ENCODE measurements around the gene ULK4. TPM values are rescaled to one million over a fixed set of nuclear protein-coding genes. Genes with fewer than 3 reads are reported as not detected.

The ULK4 gene
- total and polyA plus RNA-seq, 2 of the 4 experiments (the other 2 are of a cell fraction) = 2.7 to 5.0 TPM

DNA sequence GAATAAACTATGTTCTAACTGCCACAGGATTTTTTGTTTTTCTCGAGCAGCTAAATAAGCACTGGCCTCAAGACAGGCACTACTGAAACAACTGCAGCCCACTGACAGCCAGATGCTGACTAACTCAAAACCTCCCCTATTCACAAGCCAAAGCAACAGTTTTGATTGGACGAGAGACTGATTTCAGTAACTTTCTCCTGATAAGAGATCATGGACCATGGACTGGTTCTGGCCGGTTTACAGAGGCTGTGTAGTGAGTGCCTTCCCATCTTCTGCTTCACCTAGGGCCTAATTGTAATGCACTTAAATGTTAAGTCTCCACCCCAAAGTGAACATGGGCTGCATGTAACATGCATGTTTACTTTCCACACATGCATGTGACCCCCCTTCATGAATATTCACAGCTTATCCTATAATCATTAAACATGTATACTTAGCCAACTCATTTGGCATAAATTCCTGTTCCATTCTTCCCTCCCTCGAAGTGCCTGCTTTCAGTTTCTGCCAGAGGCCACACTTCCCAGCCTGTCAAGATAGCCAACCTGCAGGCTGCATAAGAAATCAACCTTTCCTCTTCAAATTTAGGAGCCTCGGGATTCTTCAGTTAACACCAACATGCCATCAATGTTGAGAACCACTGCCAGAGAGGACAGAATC, 108.2 kb downstream of the ULK4 start:
- in situ Hi-C loops (cut with MboI; ENCODE audit: low sequenced_read_pairs) = no loop called here
- Histone ChIP-seq H4K5ac (ENCODE audit: low read depth, low read length) (no peak overlapping the region), H4K91ac (ENCODE audit: insufficient read depth, low read depth, low read length) (no peak overlapping the region), H3K56ac (ENCODE audit: extremely low read depth, insufficient read depth, low read length) (no peak overlapping the region), H3K14ac (replicated peaks; ENCODE audit: low read depth, low read length) (no peak overlapping the region), H2AK5ac (ENCODE audit: low read depth, low read length) (no peak overlapping the region), H3K79me1 (ENCODE audit: low read depth in 1 of 2, low read length in 2 of 2) (no peaks in the 10 kb centered on the region), H3K27me3 (ENCODE audit: control insufficient read depth, insufficient read depth, low read length) (no peaks in the 10 kb centered on the region), H2AK9ac (replicated peaks; ENCODE audit: low read depth, low read length, poor library complexity) (no peak overlapping the region), H3K4me2 (ENCODE audit: low read depth, low read length) (no peak overlapping the region), H3K9me3 (ENCODE audit: control insufficient read depth, insufficient read depth, low read length) (no peaks in the 10 kb centered on the region), H3K36me3 (ENCODE audit: control insufficient read depth, insufficient read depth, low read length) (no peaks in the 10 kb centered on the region), H3K18ac (ENCODE audit: low read depth, low read length) (no peak overlapping the region), H3K9me1 (ENCODE audit: insufficient read depth, low read length) (no peaks in the 10 kb centered on the region), H4K8ac (ENCODE audit: low read depth in 2 of 2, low read length in 2 of 2) (no peak overlapping the region), H3K4ac (ENCODE audit: low read depth, low read length) (no peak overlapping the region), H3K27ac (ENCODE audit: insufficient read depth, low read length) (no peak overlapping the region), H2BK5ac (ENCODE audit: low read depth, low read length, poor library complexity, severe bottlenecking) (no peak overlapping the region), H3K9ac (ENCODE audit: low read depth, low read length) (no peak overlapping the region), H2BK15ac (ENCODE audit: low read depth, low read length) (no peak overlapping the region), H2BK120ac (ENCODE audit: low read depth, low read length) (no peak overlapping the region), H2BK20ac (ENCODE audit: low read depth, low read length) (no peak overlapping the region), H3K4me1 (ENCODE audit: control insufficient read depth, insufficient read depth, low read length) (no peaks in the 10 kb centered on the region), H4K20me1 (ENCODE audit: insufficient read depth, low read length) (no peaks in the 10 kb centered on the region), H3K4me3 (ENCODE audit: insufficient read depth, low read depth, low read length) (no peak overlapping the region), H3K23ac (ENCODE audit: low read depth, low read length) (no peak overlapping the region), H2AFZ (replicated peaks; ENCODE audit: low read length, poor library complexity) (no peak overlapping the region)
- ChIA-PET CTCF (no interaction called here), POLR2A (ENCODE audit: unreplicated experiment) (no interaction called here)
- DNase-seq = peak; percentile 12
- intact Hi-C loops (cut with micrococcal nuclease) = no loop called here
- no TSS peak for BruUV-seq (replicated peaks)
- WGBS, 2 experiments (ENCODE audit: extremely low coverage in 2 of 2, insufficient read length in 1 of 2) = 35% methylated on average over 2 of the region's 5 CpGs; no CpG with 5 or more reads in 1 of the 2 experiments
- peak; percentile 11; the same call in 1 of the 2 replicates for ATAC-seq (ENCODE audit: low read depth)
- dilution Hi-C loops (cut with HindIII; ENCODE audit: low sequenced_read_pairs, unreplicated experiment) = no loop called here
- TF ChIP-seq RFX5 (IDR thresholded peaks at IDR 0.05; ENCODE audit: low read depth, low read length) (no peak), SMC3 (IDR thresholded peaks at IDR 0.05; ENCODE audit: low read depth, low read length) (no peak)
